Motor neuron (in vitro differentiated cells): ENCODE results near the gene PTPRD. TPM values are rescaled to one million over a fixed set of nuclear protein-coding genes. Genes with fewer than 3 reads are reported as not detected.
A peak's percentile ranks its signal among the peaks of the same experiment; 100 is the strongest.
"Not testable (repeated sequence)": the region's sequence is repeated elsewhere in the genome, so short reads cannot be mapped to it uniquely, and the experiment has no call there.

Source experiments
- ATAC-seq, 8 experiments: fragments of 200-7000 bp; cut with Tn5 transposase; replicated peaks in 6 of 8; 2 replicates each; pipeline ENCODE4 v1.8.0; 2021; ENCODE audit warnings: mild to moderate bottlenecking in 8 of 8, moderate library complexity in 8 of 8
- H3K27ac ChIP-seq, 2 donors: fragments of 250-450 bp; sonication (Bioruptor Pico); 2 replicates each; pipeline ENCODE4 v1.9.0; 2021; ENCODE audit warnings: antibody characterized with exemption in 2 of 2, mild to moderate bottlenecking in 2 of 2, moderate library complexity in 1 of 2
- H3K4me1 ChIP-seq, 2 donors: fragments of 250-450 bp; sonication (Bioruptor Pico); replicated peaks in 1 of 2; 2 replicates each; pipeline ENCODE4 v1.6.1; 2021; ENCODE audit warnings: antibody characterized with exemption in 2 of 2, mild to moderate bottlenecking in 2 of 2, moderate library complexity in 1 of 2
- H3K4me3 ChIP-seq, 5 donors: fragments of 250-450 bp; sonication (Bioruptor Pico); 2 replicates each; pipeline ENCODE4 v1.9.0; 2021; ENCODE audit warnings: antibody characterized with exemption in 5 of 5, mild to moderate bottlenecking in 5 of 5, moderate library complexity in 4 of 5
- WGBS, 10 experiments: fragments of 450-650 bp; shearing (Covaris generic); methylation state at CpG; one replicate each; pipeline ENCODE4 v1.0.0; 2022; 5-methylcytosine and 5-hydroxymethylcytosine counted together
- in situ Hi-C, 9 experiments: fragments of 400-800 bp; cut with MboI; loops; one replicate each; pipeline ENCODE4 v1.15.0; 2021; ENCODE audit warnings: low sequenced_read_pairs in 9 of 9, low pct_unique_long_range_greater_than_20kb in 2 of 9; ENCODE audit not compliant: unreplicated experiment in 9 of 9
- total RNA-seq, 8 experiments: library from RNA; unstranded; fragments of 300-600 nt; gene quantifications; 2 replicates each; pipeline versions ENCODE4 v1.2.3 to v1.2.4, GENCODE V29; 2022

Gene PTPRD
- total RNA-seq, 8 experiments from 2014 or later = 0.15 to 175 (median 72.8) TPM

- H3K27ac ChIP-seq = no peak overlapping the region
- no peak for ATAC-seq
- H3K4me3 ChIP-seq = no peak overlapping the region
- 0 to 80% (median 61%) methylated on average over 3 to 4 of the region's 4 CpGs for WGBS, 10 experiments
- peaks cover 0 to 4% of the 10 kb centered on the region in 2 donors for H3K4me1 ChIP-seq
- in situ Hi-C loops = no loop called here
Observed at GRCh38 chr9:9949368-9949767, 663.4 kb downstream of the PTPRD start.

GRCh38 chr9:9945966-9946365, 666.8 kb downstream of the PTPRD start:
- H3K4me1 ChIP-seq = peaks cover 0 to 4% of the 10 kb centered on the region in 2 donors
- in situ Hi-C loops = no loop called here
- H3K4me3 ChIP-seq = no peak overlapping the region
- no peak overlapping the region for H3K27ac ChIP-seq
- ATAC-seq = no peak

GRCh38 chr9:9942764-9943424, 669.9 kb downstream of the PTPRD start:
- Histone ChIP-seq H3K4me3 (no peak overlapping the region), H3K27ac (no peak overlapping the region), H3K4me1 (no peaks in the 10 kb centered on the region)
- WGBS, 10 experiments = 0 to 33% (median 6%) methylated on average over 1 to 5 of the region's 5 CpGs
- in situ Hi-C loops = no loop called here
- peak; percentile 49 to 81 (median 64) for ATAC-seq

- 33 to 100% (median 92%) methylated on average over 1 to 4 of the region's 4 CpGs; no CpG with 5 or more reads in 5 of the 10 experiments for WGBS, 10 experiments
- ATAC-seq = no peak
- no peak overlapping the region for H3K27ac ChIP-seq
- in situ Hi-C loops = no loop called here
- H3K4me1 ChIP-seq = no peaks in the 10 kb centered on the region
- no peak overlapping the region for H3K4me3 ChIP-seq
Observed at GRCh38 chr9:9938432-9938831, 674.4 kb downstream of the PTPRD start.

- H3K27ac ChIP-seq, in situ Hi-C loops, H3K4me3 ChIP-seq, ATAC-seq, H3K4me1 ChIP-seq: not testable (repeated sequence)
- no CpG with 5 or more reads among the region's 16 CpGs for WGBS, 10 experiments
Observed at GRCh38 chr9:9931464-9931863, 681.3 kb downstream of the PTPRD start.

GRCh38 chr9:9924376-9924775, 688.4 kb downstream of the PTPRD start:
- in situ Hi-C loops = no loop called here
- no peak overlapping the region for H3K4me3 ChIP-seq
- no peak overlapping the region for H3K27ac ChIP-seq
- peaks cover 0 to 17% of the 10 kb centered on the region in 2 donors for H3K4me1 ChIP-seq
- ATAC-seq = peak in 1 of 8 experiments; percentile 43
- 4 to 100% (median 80%) methylated on average over 2 to 3 of the region's 3 CpGs for WGBS, 10 experiments

- ATAC-seq = peak in 3 of 8 experiments; percentile 53 to 82 (median 72)
- Histone ChIP-seq H3K4me1 (peaks cover 0 to 21% of the 10 kb centered on the region in 2 donors), H3K27ac (no peak overlapping the region), H3K4me3 (no peak overlapping the region)
- WGBS, 10 experiments = 0 to 100% (median 75%) methylated on average over 1 to 2 of the region's 2 CpGs; no CpG with 5 or more reads in 1 of the 10 experiments
- in situ Hi-C loops = no loop called here
Observed at GRCh38 chr9:9921805-9922204, 691.0 kb downstream of the PTPRD start.

- Histone ChIP-seq H3K27ac (no peak overlapping the region), H3K4me1 (peaks cover 0 to 21% of the 10 kb centered on the region in 2 donors), H3K4me3 (no peak overlapping the region)
- in situ Hi-C loops = no loop called here
- ATAC-seq = peak in 2 of 8 experiments; percentile 4 to 45
- 3 to 83% (median 62%) methylated on average over 3 to 7 of the region's 7 CpGs for WGBS, 10 experiments
Observed at GRCh38 chr9:9920425-9921060, 692.3 kb downstream of the PTPRD start.

GRCh38 chr9:9919174-9919775, 693.5 kb downstream of the PTPRD start:
- no peak overlapping the region for H3K4me3 ChIP-seq
- H3K4me1 ChIP-seq = peaks cover 0 to 21% of the 10 kb centered on the region in 2 donors
- in situ Hi-C loops = no loop called here
- WGBS, 10 experiments = 0 to 86% (median 60%) methylated on average over 1 to 3 of the region's 3 CpGs; no CpG with 5 or more reads in 2 of the 10 experiments
- H3K27ac ChIP-seq = no peak overlapping the region
- no peak for ATAC-seq

GRCh38 chr9:9917400-9917799, 695.4 kb downstream of the PTPRD start:
- Histone ChIP-seq H3K27ac (no peak overlapping the region), H3K4me3 (no peak overlapping the region), H3K4me1 (peaks cover 0 to 29% of the 10 kb centered on the region in 2 donors)
- ATAC-seq = no peak
- in situ Hi-C loops = no loop called here

- no peak overlapping the region for H3K4me3 ChIP-seq
- H3K4me1 ChIP-seq = peaks cover 0 to 12% of the 10 kb centered on the region in 2 donors
- H3K27ac ChIP-seq = no peak overlapping the region
- in situ Hi-C loops = no loop called here
- 94 to 100% methylated on average over 1 to 3 of the region's 3 CpGs; no CpG with 5 or more reads in 8 of the 10 experiments for WGBS, 10 experiments
- ATAC-seq = no peak
Observed at GRCh38 chr9:9914174-9914573, 698.6 kb downstream of the PTPRD start.

GRCh38 chr9:9913276-9913832, 699.4 kb downstream of the PTPRD start:
- WGBS, 10 experiments = 0 to 20% (median 0%) methylated on average over 1 of the region's 1 CpG; no CpG with 5 or more reads in 5 of the 10 experiments
- peak in 2 of 8 experiments; percentile 50 to 52 for ATAC-seq
- in situ Hi-C loops = no loop called here
- Histone ChIP-seq H3K4me1 (peaks cover 0 to 10% of the 10 kb centered on the region in 2 donors), H3K4me3 (no peak overlapping the region), H3K27ac (no peak overlapping the region)

GRCh38 chr9:9912459-9912858, 700.3 kb downstream of the PTPRD start:
- 0 to 100% (median 11%) methylated on average over 1 to 2 of the region's 2 CpGs; no CpG with 5 or more reads in 2 of the 10 experiments for WGBS, 10 experiments
- no peak overlapping the region for H3K4me3 ChIP-seq
- H3K27ac ChIP-seq = no peak overlapping the region
- H3K4me1 ChIP-seq = peaks cover 0 to 10% of the 10 kb centered on the region in 2 donors
- ATAC-seq = peak in 3 of 8 experiments; percentile 37 to 58 (median 41)
- in situ Hi-C loops = no loop called here
